HEK293 (cell line): Measurements from ENCODE around the gene ITSN1.

Experiments
- CTCF ChIA-PET: fragments of 350-600 bp; formaldehyde crosslinking; extraction: SDS; loops from one replicate; lab custom pipeline; 2021; ENCODE audit warnings: antibody characterized with exemption; lab: Yijun Ruan, JAX
- POLR2A ChIA-PET: fragments of 300-600 bp; formaldehyde crosslinking; extraction: SDS; loops from one replicate; lab custom pipeline; 2020; ENCODE audit warnings: antibody characterized with exemption, inconsistent platforms; lab: Yijun Ruan, JAX
- H3K27ac ChIP-seq: fragments of 200-500 bp; sonication (Bioruptor generic); 2 replicates; pipeline ENCODE4 v1.5.1; 2014; ENCODE audit warnings: low read depth, low read length, control low read depth, inconsistent platforms; ENCODE audit errors: extremely low read depth
- H3K36me3 ChIP-seq, 2 experiments: fragments of 200-500 bp in 1 of 2; sonication (Bioruptor generic) in 1 of 2; 1 replicate in 1 of 2; 2 replicates in 1 of 2; pipeline ENCODE4 v1.5.1; 2014 to 2017; ENCODE audit warnings: inconsistent platforms in 2 of 2, low read length in 2 of 2; ENCODE audit not compliant: control insufficient read depth in 2 of 2, insufficient read depth in 1 of 2
- H3K4me1 ChIP-seq: fragments of 200-500 bp; sonication (Bioruptor generic); 2 replicates; pipeline ENCODE4 v1.5.1; 2014; ENCODE audit warnings: mild to moderate bottlenecking, low read length, inconsistent platforms; ENCODE audit not compliant: control insufficient read depth, insufficient read depth
- H3K4me3 ChIP-seq: 2 replicates; pipeline ENCODE4 v1.5.1; 2011; ENCODE audit warnings: low read depth, mild to moderate bottlenecking, control low read depth, low read length, moderate library complexity
- H3K9me3 ChIP-seq: fragments of 200-500 bp; sonication (Bioruptor generic); 2 replicates; pipeline ENCODE4 v1.5.1; 2014; ENCODE audit warnings: low read depth, low read length, inconsistent platforms; ENCODE audit not compliant: control insufficient read depth, insufficient read depth
- BCL6B ChIP-seq: fragments of 450-650 bp; formaldehyde crosslinking; IDR thresholded peaks from 2 replicates; pipeline ENCODE4 v1.5.1; 2017; ENCODE audit warnings: missing biosample characterization, missing genetic modification characterization
- FEZF1 ChIP-seq: fragments of 450-650 bp; formaldehyde crosslinking; IDR thresholded peaks from 2 replicates; pipeline ENCODE4 v1.5.1; 2016; ENCODE audit warnings: missing biosample characterization, missing genetic modification characterization
- KLF10 ChIP-seq: fragments of 450-650 bp; IDR thresholded peaks from 2 replicates; pipeline ENCODE4 v1.5.1; 2018; ENCODE audit warnings: missing biosample characterization, mild to moderate bottlenecking, missing genetic modification characterization
- KLF8 ChIP-seq: fragments of 450-650 bp; formaldehyde crosslinking; IDR thresholded peaks from 2 replicates; pipeline ENCODE4 v1.5.1; 2016; ENCODE audit warnings: missing biosample characterization, missing genetic modification characterization
- OSR2 ChIP-seq: fragments of 450-650 bp; formaldehyde crosslinking; IDR thresholded peaks from 2 replicates; pipeline ENCODE4 v1.5.1; 2016; ENCODE audit warnings: missing biosample characterization, missing genetic modification characterization
- SP3 ChIP-seq: fragments of 450-650 bp; formaldehyde crosslinking; IDR thresholded peaks from 2 replicates; pipeline ENCODE4 v1.5.1; 2016; ENCODE audit warnings: missing biosample characterization, missing genetic modification characterization
- TSHZ1 ChIP-seq: fragments of 450-650 bp; formaldehyde crosslinking; IDR thresholded peaks from 2 replicates; pipeline ENCODE4 v1.5.1; 2016; ENCODE audit warnings: missing biosample characterization, missing genetic modification characterization, borderline replicate concordance
- ZBTB17 ChIP-seq: fragments of 450-650 bp; formaldehyde crosslinking; IDR thresholded peaks from 2 replicates; pipeline ENCODE4 v1.5.1; 2016; ENCODE audit warnings: missing biosample characterization, missing genetic modification characterization
- ZBTB20 ChIP-seq: fragments of 450-650 bp; formaldehyde crosslinking; IDR thresholded peaks from 2 replicates; pipeline ENCODE4 v1.5.1; 2016; ENCODE audit warnings: missing biosample characterization, missing genetic modification characterization
- ZBTB21 ChIP-seq: fragments of 450-650 bp; formaldehyde crosslinking; IDR thresholded peaks from 2 replicates; pipeline ENCODE4 v1.5.1; 2017; ENCODE audit warnings: missing biosample characterization, missing genetic modification characterization
- ZBTB48 ChIP-seq: fragments of 450-650 bp; formaldehyde crosslinking; IDR thresholded peaks from 2 replicates; pipeline ENCODE4 v1.5.1; 2016; ENCODE audit warnings: missing biosample characterization, missing genetic modification characterization
- ZBTB6 ChIP-seq: fragments of 450-650 bp; formaldehyde crosslinking; IDR thresholded peaks from 2 replicates; pipeline ENCODE4 v1.5.1; 2017; ENCODE audit warnings: missing biosample characterization, missing genetic modification characterization
- ZEB2 ChIP-seq: fragments of 450-650 bp; formaldehyde crosslinking; IDR thresholded peaks from 2 replicates; pipeline ENCODE4 v1.5.1; 2016; ENCODE audit warnings: missing biosample characterization, missing genetic modification characterization
- ZFP69B ChIP-seq: fragments of 450-650 bp; formaldehyde crosslinking; IDR thresholded peaks from 2 replicates; pipeline ENCODE4 v1.5.1; 2016; ENCODE audit warnings: missing biosample characterization, missing genetic modification characterization
- ZNF138 ChIP-seq: fragments of 450-650 bp; formaldehyde crosslinking; IDR thresholded peaks from 2 replicates; pipeline ENCODE4 v1.5.1; 2016; ENCODE audit warnings: missing biosample characterization, missing genetic modification characterization, borderline replicate concordance
- ZNF366 ChIP-seq: fragments of 450-650 bp; formaldehyde crosslinking; conservative IDR thresholded peaks from 2 replicates; pipeline ENCODE4 v1.5.1; 2016; ENCODE audit warnings: missing biosample characterization, missing genetic modification characterization
- ZNF394 ChIP-seq: fragments of 450-650 bp; formaldehyde crosslinking; IDR thresholded peaks from 2 replicates; pipeline ENCODE4 v1.5.1; 2016; ENCODE audit warnings: missing biosample characterization, missing genetic modification characterization, mild to moderate bottlenecking, moderate library complexity, borderline replicate concordance
- ZNF398 ChIP-seq: fragments of 450-650 bp; formaldehyde crosslinking; IDR thresholded peaks from 2 replicates; pipeline ENCODE4 v1.5.1; 2017; ENCODE audit warnings: missing biosample characterization, missing genetic modification characterization
- ZNF558 ChIP-seq: fragments of 450-650 bp; formaldehyde crosslinking; IDR thresholded peaks from 2 replicates; pipeline ENCODE4 v1.5.1; 2016; ENCODE audit warnings: missing biosample characterization, missing genetic modification characterization
- ZNF600 ChIP-seq: fragments of 450-650 bp; formaldehyde crosslinking; IDR thresholded peaks from 2 replicates; pipeline ENCODE4 v1.5.1; 2016; ENCODE audit warnings: missing biosample characterization, missing genetic modification characterization
- ZSCAN23 ChIP-seq: fragments of 450-650 bp; formaldehyde crosslinking; IDR thresholded peaks from 2 replicates; pipeline ENCODE4 v1.5.1; 2016; ENCODE audit warnings: missing biosample characterization, missing genetic modification characterization
- TF ChIP-seq, protein P1 (sequence below): fragments of 450-650 bp; formaldehyde crosslinking; IDR thresholded peaks from 2 replicates; pipeline ENCODE4 v1.5.1; 2017; ENCODE audit warnings: missing biosample characterization, missing genetic modification characterization
- TF ChIP-seq, protein P2 (sequence below): fragments of 450-650 bp; formaldehyde crosslinking; IDR thresholded peaks from 2 replicates; pipeline ENCODE4 v1.5.1; 2016; ENCODE audit warnings: missing biosample characterization, missing genetic modification characterization

Gene ITSN1

DNA sequence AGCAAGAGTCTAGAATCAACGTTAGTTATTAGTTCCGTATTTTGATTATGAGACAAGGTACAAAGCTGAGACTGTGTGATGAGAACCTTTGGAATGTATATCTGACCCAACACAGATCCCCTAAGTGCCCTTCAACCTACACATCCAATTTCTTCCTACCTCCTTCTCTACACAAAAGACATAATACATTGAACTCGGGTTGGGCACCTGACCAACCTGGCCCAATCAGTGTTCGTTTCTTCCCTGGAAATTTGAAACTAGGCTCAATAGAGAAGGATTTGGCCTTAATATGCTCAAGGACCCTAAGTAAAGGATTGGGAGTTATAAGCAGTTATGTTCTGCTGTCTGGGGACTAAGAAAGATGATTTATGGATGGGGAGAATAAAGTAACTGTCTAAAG, 12.1 kb downstream of the ITSN1 start:
- H3K27ac ChIP-seq: no peak overlapping the region
- peaks cover 30% of the 10 kb centered on the region for H3K4me1 ChIP-seq
- H3K9me3 ChIP-seq: no peaks in the 10 kb centered on the region
- POLR2A ChIA-PET: no interaction called here
- H3K4me3 ChIP-seq: no peak overlapping the region
- CTCF ChIA-PET: interaction anchor here (0.7 to 0.9 kb wide), 2 partner anchors 10 to 49 kb away, joined by 3 to 4 read pairs; no protein-coding TSS in a partner anchor
- H3K36me3 ChIP-seq: no peaks in the 10 kb centered on the region
- no peak for TF ChIP-seq ZBTB48 (tag by site-specific recombination)
- TF ChIP-seq ZSCAN23: no peak
- TF ChIP-seq ZNF138 (tag by site-specific recombination): no peak
- no peak for TF ChIP-seq ZFP69B (tag by site-specific recombination)
- no peak for TF ChIP-seq FEZF1 (tag by site-specific recombination)
- TF ChIP-seq, all 188 proteins: peak for 0

DNA sequence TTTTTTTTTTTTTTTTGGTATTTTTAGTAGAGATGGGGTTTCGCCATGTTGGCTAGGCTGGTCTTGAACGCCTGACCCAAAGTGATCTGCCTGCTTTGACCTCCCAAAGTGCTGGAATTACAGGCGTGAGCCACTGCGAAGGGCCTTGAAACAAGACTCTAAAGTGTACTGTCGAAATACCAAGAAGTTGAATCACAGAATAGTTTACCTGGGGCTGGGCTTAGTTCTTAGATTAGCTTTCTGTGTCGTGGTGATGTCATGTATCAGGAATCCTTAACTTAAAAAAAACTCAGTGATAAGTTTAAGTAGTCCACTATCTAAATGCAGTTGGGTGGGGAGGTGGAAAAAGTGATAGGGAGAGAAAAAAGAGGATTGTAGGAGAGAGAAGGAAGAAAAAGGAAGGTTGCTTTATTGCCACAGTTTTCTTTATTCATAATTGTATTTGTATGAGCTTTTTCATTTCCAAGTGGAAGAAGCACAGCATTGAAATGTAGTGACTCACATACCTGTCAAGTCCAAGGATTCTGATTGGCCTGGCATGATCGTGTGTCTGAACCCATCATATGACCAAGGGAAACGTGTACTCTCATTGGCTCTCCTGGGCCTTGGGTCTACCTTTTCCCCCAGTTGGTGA, 13.4 kb downstream of the ITSN1 start:
- H3K27ac ChIP-seq: no peak overlapping the region
- H3K36me3 ChIP-seq: no peaks in the 10 kb centered on the region
- H3K4me3 ChIP-seq: no peak overlapping the region
- H3K9me3 ChIP-seq: no peaks in the 10 kb centered on the region
- ChIA-PET POLR2A (interaction anchor here (0.6 to 1.4 kb wide), 4 partner anchors 11 to 225 kb away, joined by 3 to 5 read pairs (median 4); no protein-coding TSS in a partner anchor), CTCF (interaction anchor here (0.6 kb wide), 2 partner anchors 222 to 892 kb away, joined by 3 to 4 read pairs; no protein-coding TSS in a partner anchor)
- H3K4me1 ChIP-seq: peaks cover 28% of the 10 kb centered on the region
- TF ChIP-seq ZBTB6 (tag by site-specific recombination) (no peak), BCL6B (tag by site-specific recombination) (no peak), ZNF558 (tag by site-specific recombination) (0 out of 2 replicates have a peak, but pooled peaks have one; percentile 43), ZEB2 (tag by site-specific recombination) (0 out of 2 replicates have a peak, but pooled peaks have one; percentile 40), ZFP69B (tag by site-specific recombination) (no peak), ZSCAN23 (peak; percentile 16; the same call in 1 of the 2 replicates), SP3 (tag by site-specific recombination) (peak; percentile 48; the same call in 1 of the 2 replicates), KLF8 (tag by site-specific recombination) (peak; percentile 91), ZNF600 (peak; percentile 90), ZNF394 (tag by site-specific recombination) (peak; percentile 69; the same call in 1 of the 2 replicates), ZNF366 (peak; percentile 93), KLF10 (tag by site-specific recombination) (peak; percentile 58; the same call in 1 of the 2 replicates), TSHZ1 (tag by site-specific recombination) (peak; percentile 50; the same call in 1 of the 2 replicates), ZBTB20 (tag by site-specific recombination) (no peak), ZBTB17 (tag by site-specific recombination) (peak; percentile 60), ZNF398 (tag by site-specific recombination) (no peak), OSR2 (tag by site-specific recombination) (0 out of 2 replicates have a peak, but pooled peaks have one; percentile 19), ZBTB21 (tag by site-specific recombination) (peak; percentile 33; the same call in 1 of the 2 replicates)
- TF ChIP-seq, protein P1, sequence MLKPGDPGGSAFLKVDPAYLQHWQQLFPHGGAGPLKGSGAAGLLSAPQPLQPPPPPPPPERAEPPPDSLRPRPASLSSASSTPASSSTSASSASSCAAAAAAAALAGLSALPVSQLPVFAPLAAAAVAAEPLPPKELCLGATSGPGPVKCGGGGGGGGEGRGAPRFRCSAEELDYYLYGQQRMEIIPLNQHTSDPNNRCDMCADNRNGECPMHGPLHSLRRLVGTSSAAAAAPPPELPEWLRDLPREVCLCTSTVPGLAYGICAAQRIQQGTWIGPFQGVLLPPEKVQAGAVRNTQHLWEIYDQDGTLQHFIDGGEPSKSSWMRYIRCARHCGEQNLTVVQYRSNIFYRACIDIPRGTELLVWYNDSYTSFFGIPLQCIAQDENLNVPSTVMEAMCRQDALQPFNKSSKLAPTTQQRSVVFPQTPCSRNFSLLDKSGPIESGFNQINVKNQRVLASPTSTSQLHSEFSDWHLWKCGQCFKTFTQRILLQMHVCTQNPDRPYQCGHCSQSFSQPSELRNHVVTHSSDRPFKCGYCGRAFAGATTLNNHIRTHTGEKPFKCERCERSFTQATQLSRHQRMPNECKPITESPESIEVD (tag by site-specific recombination): peak; percentile 73
- TF ChIP-seq, protein P2, sequence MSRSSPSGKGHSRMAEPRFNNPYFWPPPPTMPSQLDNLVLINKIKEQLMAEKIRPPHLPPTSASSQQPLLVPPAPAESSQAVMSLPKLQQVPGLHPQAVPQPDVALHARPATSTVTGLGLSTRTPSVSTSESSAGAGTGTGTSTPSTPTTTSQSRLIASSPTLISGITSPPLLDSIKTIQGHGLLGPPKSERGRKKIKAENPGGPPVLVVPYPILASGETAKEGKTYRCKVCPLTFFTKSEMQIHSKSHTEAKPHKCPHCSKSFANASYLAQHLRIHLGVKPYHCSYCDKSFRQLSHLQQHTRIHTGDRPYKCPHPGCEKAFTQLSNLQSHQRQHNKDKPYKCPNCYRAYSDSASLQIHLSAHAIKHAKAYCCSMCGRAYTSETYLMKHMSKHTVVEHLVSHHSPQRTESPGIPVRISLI (tag by site-specific recombination): peak; percentile 97
